Skeletal muscle tissue (tissue), 4 donors: ENCODE data around the gene UBL3. TPM values are rescaled to one million over a fixed set of nuclear protein-coding genes. Genes with fewer than 3 reads are reported as not detected.

Experiments
- H3K27ac ChIP-seq: one replicate; pipeline ENCODE4 v1.7.0; 2013; ENCODE audit warnings: mild to moderate bottlenecking, low read depth, low read length, inconsistent platforms
- H3K27me3 ChIP-seq, 3 donors: one replicate each; pipeline ENCODE4 v1.7.0; 2013; ENCODE audit warnings: low read length in 3 of 3; ENCODE audit not compliant: control insufficient read depth in 3 of 3, insufficient read depth in 3 of 3
- H3K36me3 ChIP-seq, 3 donors: one replicate each; pipeline ENCODE4 v1.7.0; 2013; ENCODE audit warnings: low read length in 3 of 3; ENCODE audit not compliant: control insufficient read depth in 3 of 3, insufficient read depth in 3 of 3
- H3K4me1 ChIP-seq, 3 donors: one replicate each; pipeline ENCODE4 v1.7.0; 2013; ENCODE audit warnings: low read length in 3 of 3, mild to moderate bottlenecking in 3 of 3; ENCODE audit not compliant: control insufficient read depth in 3 of 3, insufficient read depth in 3 of 3
- H3K4me3 ChIP-seq, 3 donors: one replicate each; pipeline ENCODE4 v1.7.0; 2013; ENCODE audit warnings: low read length in 3 of 3
- H3K9ac ChIP-seq, 3 donors: one replicate each; pipeline ENCODE4 v1.7.0; 2013; ENCODE audit warnings: low read length in 3 of 3, mild to moderate bottlenecking in 3 of 3, moderate library complexity in 2 of 3, low read depth in 1 of 3
- H3K9me3 ChIP-seq, 3 donors: one replicate each; pipeline ENCODE4 v1.7.0; 2013; ENCODE audit warnings: low read length in 3 of 3; ENCODE audit not compliant: control insufficient read depth in 3 of 3
- total RNA-seq: library from RNA; depleted of rRNA; stranded (reverse); fragments of >200 nt; gene quantifications from one replicate; pipeline ENCODE4 v1.2.3, GENCODE V29; 2014
- donor health status: Osteomylitis.

UBL3 gene
- total RNA-seq, 1 donor from 2014 or later = 14.6 TPM

- no peaks in the 10 kb centered on the region for H3K9me3 ChIP-seq
- no peak overlapping the region for H3K4me3 ChIP-seq
- no peaks in the 10 kb centered on the region for H3K4me1 ChIP-seq
These were observed 34.4 kb upstream of the UBL3 start for GRCh38 chr13:29884671-29885430.

GRCh38 chr13:29883941-29884518 is 33.6 kb upstream of the UBL3 start:
- Histone ChIP-seq H3K4me3 (no peak overlapping the region), H3K36me3 (no peaks in the 10 kb centered on the region), H3K9me3 (no peaks in the 10 kb centered on the region), H3K27me3 (no peaks in the 10 kb centered on the region), H3K4me1 (no peaks in the 10 kb centered on the region), H3K27ac (no peak overlapping the region), H3K9ac (no peak overlapping the region)

More at GRCh38 chr13:29884671-29885430, 34.4 kb upstream of the UBL3 start:
- H3K27ac ChIP-seq = no peak overlapping the region
- no peaks in the 10 kb centered on the region for H3K27me3 ChIP-seq
- H3K9ac ChIP-seq = no peak overlapping the region
- no peaks in the 10 kb centered on the region for H3K36me3 ChIP-seq

GRCh38 chr13:29882076-29882475 is 31.7 kb upstream of the UBL3 start:
- Histone ChIP-seq H3K27me3 (peaks cover 0 to 3% (median 0%) of the 10 kb centered on the region in 3 donors), H3K9me3 (no peaks in the 10 kb centered on the region), H3K9ac (no peak overlapping the region), H3K36me3 (no peaks in the 10 kb centered on the region), H3K4me1 (no peaks in the 10 kb centered on the region), H3K4me3 (no peak overlapping the region), H3K27ac (no peak overlapping the region)

GRCh38 chr13:29878101-29878500 is 27.7 kb upstream of the UBL3 start:
- no peak overlapping the region for H3K27ac ChIP-seq
- no peaks in the 10 kb centered on the region for H3K4me1 ChIP-seq
- H3K36me3 ChIP-seq = no peaks in the 10 kb centered on the region
- no peak overlapping the region for H3K9ac ChIP-seq
- H3K9me3 ChIP-seq = no peaks in the 10 kb centered on the region
- peaks cover 0 to 3% (median 0%) of the 10 kb centered on the region in 3 donors for H3K27me3 ChIP-seq
- no peak overlapping the region for H3K4me3 ChIP-seq

- Histone ChIP-seq H3K9me3 (no peaks in the 10 kb centered on the region), H3K27me3 (peaks cover 0 to 3% (median 0%) of the 10 kb centered on the region in 3 donors), H3K27ac (no peak overlapping the region), H3K36me3 (no peaks in the 10 kb centered on the region), H3K9ac (no peak overlapping the region), H3K4me1 (no peaks in the 10 kb centered on the region), H3K4me3 (no peak overlapping the region)
These were observed 27.1 kb upstream of the UBL3 start for GRCh38 chr13:29877456-29878078.

GRCh38 chr13:29875646-29876045 is 25.2 kb upstream of the UBL3 start:
- Histone ChIP-seq H3K9ac (no peak overlapping the region), H3K27ac (no peak overlapping the region), H3K9me3 (no peaks in the 10 kb centered on the region), H3K36me3 (no peaks in the 10 kb centered on the region), H3K27me3 (peaks cover 0 to 3% (median 0%) of the 10 kb centered on the region in 3 donors), H3K4me3 (peak overlapping the region in 1 of 3 donors; percentile 9), H3K4me1 (no peaks in the 10 kb centered on the region)

GRCh38 chr13:29868581-29868980 is 18.2 kb upstream of the UBL3 start:
- Histone ChIP-seq H3K9me3 (no peaks in the 10 kb centered on the region), H3K9ac (no peak overlapping the region), H3K36me3 (no peaks in the 10 kb centered on the region), H3K27me3 (no peaks in the 10 kb centered on the region), H3K4me1 (no peaks in the 10 kb centered on the region), H3K4me3 (no peak overlapping the region), H3K27ac (no peak overlapping the region)

- H3K4me3 ChIP-seq = no peak overlapping the region
- no peaks in the 10 kb centered on the region for H3K9me3 ChIP-seq
- no peak overlapping the region for H3K27ac ChIP-seq
- H3K4me1 ChIP-seq = no peaks in the 10 kb centered on the region
- H3K27me3 ChIP-seq = no peaks in the 10 kb centered on the region
- no peaks in the 10 kb centered on the region for H3K36me3 ChIP-seq
- no peak overlapping the region for H3K9ac ChIP-seq
These were observed 15.5 kb upstream of the UBL3 start for GRCh38 chr13:29865934-29866333.

GRCh38 chr13:29861694-29862110 is 11.3 kb upstream of the UBL3 start:
- no peaks in the 10 kb centered on the region for H3K36me3 ChIP-seq
- H3K9me3 ChIP-seq = no peaks in the 10 kb centered on the region
- no peaks in the 10 kb centered on the region for H3K27me3 ChIP-seq
- no peak overlapping the region for H3K4me3 ChIP-seq
- H3K9ac ChIP-seq = no peak overlapping the region
- no peak overlapping the region for H3K27ac ChIP-seq
- H3K4me1 ChIP-seq = no peaks in the 10 kb centered on the region

GRCh38 chr13:29859971-29860370 is 9.6 kb upstream of the UBL3 start:
- Histone ChIP-seq H3K9ac (no peak overlapping the region), H3K27ac (no peak overlapping the region), H3K4me3 (no peak overlapping the region), H3K27me3 (no peaks in the 10 kb centered on the region), H3K9me3 (no peaks in the 10 kb centered on the region), H3K4me1 (no peaks in the 10 kb centered on the region), H3K36me3 (no peaks in the 10 kb centered on the region)
